ENCODE data around the gene NR2E1. TPM values are rescaled to one million over a fixed set of nuclear protein-coding genes. Genes with fewer than 3 reads are reported as not detected.

The NR2E1 gene
- polyA plus RNA-seq, 1 of the 3 experiments (the other 2 are of a cell fraction) = not detected

DNA sequence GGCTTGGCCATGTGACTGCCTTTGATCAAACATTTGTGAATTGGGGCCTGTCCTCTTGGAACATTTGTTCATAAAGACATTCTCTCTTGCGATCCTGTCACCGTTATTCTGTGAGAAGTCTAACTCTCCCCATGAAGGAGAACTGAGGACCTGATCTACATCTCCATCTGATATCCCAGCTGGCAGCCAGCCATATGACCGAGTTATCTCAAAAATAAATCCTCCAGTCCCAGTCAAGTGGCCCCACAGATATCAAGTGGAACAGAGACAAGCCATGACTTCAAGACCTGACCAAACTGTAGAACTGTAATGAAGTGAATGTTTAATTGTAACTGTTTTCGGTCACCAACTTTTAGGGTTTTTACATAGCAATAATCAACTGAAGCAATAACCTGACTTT is 69.3 kb downstream of the NR2E1 start:
- Histone ChIP-seq H2AFZ (ENCODE audit: low read depth) (no peak overlapping the region), H3K9ac (no peak overlapping the region), H4K20me1 (ENCODE audit: insufficient read depth) (peaks cover 4% of the 10 kb centered on the region), H3K9me3 (no peaks in the 10 kb centered on the region), H3F3A (replicated peaks; ENCODE audit: insufficient read depth) (no peaks in the 10 kb centered on the region), H3K79me2 (ENCODE audit: insufficient read depth) (peaks cover 60% of the 10 kb centered on the region), H3K4me3 (ENCODE audit: low read depth in 2 of 2, low read length in 1 of 2) (no peak overlapping the region), H3K27me3 (ENCODE audit: insufficient read depth) (no peaks in the 10 kb centered on the region), H3K36me3 (replicated peaks in 1 of 2; ENCODE audit: control insufficient read depth in 1 of 2, insufficient read depth in 2 of 2, low read length in 1 of 2) (peaks cover 0 to 29% of the 10 kb centered on the region in 2 experiments), H3K27ac (ENCODE audit: low read depth in 2 of 2, low read length in 1 of 2) (no peak overlapping the region), H3K9me2 (no peaks in the 10 kb centered on the region), H3K4me2 (no peak overlapping the region), H3K4me1 (ENCODE audit: control insufficient read depth in 1 of 2, insufficient read depth in 2 of 2, low read depth in 1 of 2, low read length in 1 of 2) (peaks cover 0 to 2% of the 10 kb centered on the region in 2 experiments; a peak in 1 of 4 replicates)
- TF ChIP-seq POLR2AphosphoS5 (IDR thresholded peaks at IDR 0.05; ENCODE audit: low read depth, low read length) (no peak), MEF2A (IDR thresholded peaks at IDR 0.05; ENCODE audit: borderline replicate concordance, low read depth) (no peak), JUND (IDR thresholded peaks at IDR 0.05) (no peak), TCF12 (IDR thresholded peaks at IDR 0.05) (no peak)
- TF ChIP-seq, protein P1, sequence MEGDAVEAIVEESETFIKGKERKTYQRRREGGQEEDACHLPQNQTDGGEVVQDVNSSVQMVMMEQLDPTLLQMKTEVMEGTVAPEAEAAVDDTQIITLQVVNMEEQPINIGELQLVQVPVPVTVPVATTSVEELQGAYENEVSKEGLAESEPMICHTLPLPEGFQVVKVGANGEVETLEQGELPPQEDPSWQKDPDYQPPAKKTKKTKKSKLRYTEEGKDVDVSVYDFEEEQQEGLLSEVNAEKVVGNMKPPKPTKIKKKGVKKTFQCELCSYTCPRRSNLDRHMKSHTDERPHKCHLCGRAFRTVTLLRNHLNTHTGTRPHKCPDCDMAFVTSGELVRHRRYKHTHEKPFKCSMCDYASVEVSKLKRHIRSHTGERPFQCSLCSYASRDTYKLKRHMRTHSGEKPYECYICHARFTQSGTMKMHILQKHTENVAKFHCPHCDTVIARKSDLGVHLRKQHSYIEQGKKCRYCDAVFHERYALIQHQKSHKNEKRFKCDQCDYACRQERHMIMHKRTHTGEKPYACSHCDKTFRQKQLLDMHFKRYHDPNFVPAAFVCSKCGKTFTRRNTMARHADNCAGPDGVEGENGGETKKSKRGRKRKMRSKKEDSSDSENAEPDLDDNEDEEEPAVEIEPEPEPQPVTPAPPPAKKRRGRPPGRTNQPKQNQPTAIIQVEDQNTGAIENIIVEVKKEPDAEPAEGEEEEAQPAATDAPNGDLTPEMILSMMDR (IDR thresholded peaks at IDR 0.05) = no peak
- CTCF ChIA-PET = interaction anchor here (1.5 kb wide), 1 partner anchor 12 kb away, joined by 4 read pairs; no protein-coding TSS in a partner anchor
- 86% methylated on average over 4 of the region's 4 CpGs for WGBS (ENCODE audit: low lambda C conversion rate)
- POLR2A ChIA-PET = no interaction called here
- DNase-seq = no peak

DNA sequence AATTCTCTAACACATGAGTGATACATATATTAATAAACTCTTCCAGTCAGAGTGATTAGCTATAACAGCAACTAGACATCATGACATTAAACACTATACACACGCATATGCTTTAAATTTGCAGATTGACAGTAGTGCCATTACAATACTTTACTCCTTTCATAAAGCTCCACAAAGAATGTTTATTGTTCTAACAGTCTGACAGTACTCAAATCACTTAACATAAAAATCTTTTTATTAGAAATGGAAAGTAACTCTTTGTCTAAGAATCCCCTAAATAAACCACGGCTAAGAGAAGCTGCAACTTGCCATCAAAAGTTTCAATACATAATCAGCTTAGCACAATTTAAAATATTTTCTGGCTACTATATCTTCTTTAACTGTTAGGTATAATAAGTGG is 71.0 kb downstream of the NR2E1 start:
- no peak for DNase-seq
- TF ChIP-seq GABPA (IDR thresholded peaks at IDR 0.05; ENCODE audit: low read depth) (no peak), NRF1 (IDR thresholded peaks at IDR 0.05; ENCODE audit: low read depth, low read length) (no peak), CHD2 (IDR thresholded peaks at IDR 0.05; ENCODE audit: low read length, partially characterized antibody) (no peak), ELF1 (IDR thresholded peaks at IDR 0.05) (no peak), JUND (IDR thresholded peaks at IDR 0.05) (no peak), NFIC (IDR thresholded peaks at IDR 0.05; ENCODE audit: borderline replicate concordance) (no peak), FOSL2 (IDR thresholded peaks at IDR 0.05; ENCODE audit: borderline replicate concordance, low read depth) (no peak), RCOR1 (IDR thresholded peaks at IDR 0.05; ENCODE audit: low read length) (no peak), TCF12 (IDR thresholded peaks at IDR 0.05) (no peak)
- TF ChIP-seq, protein P1 (IDR thresholded peaks at IDR 0.05) = no peak
- TF ChIP-seq, protein P2, sequence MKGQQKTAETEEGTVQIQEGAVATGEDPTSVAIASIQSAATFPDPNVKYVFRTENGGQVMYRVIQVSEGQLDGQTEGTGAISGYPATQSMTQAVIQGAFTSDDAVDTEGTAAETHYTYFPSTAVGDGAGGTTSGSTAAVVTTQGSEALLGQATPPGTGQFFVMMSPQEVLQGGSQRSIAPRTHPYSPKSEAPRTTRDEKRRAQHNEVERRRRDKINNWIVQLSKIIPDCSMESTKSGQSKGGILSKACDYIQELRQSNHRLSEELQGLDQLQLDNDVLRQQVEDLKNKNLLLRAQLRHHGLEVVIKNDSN (IDR thresholded peaks at IDR 0.05; ENCODE audit: borderline replicate concordance, low read depth) = no peak
- ChIA-PET CTCF (no interaction called here), POLR2A (no interaction called here)
- 71% methylated on average over 2 of the region's 2 CpGs for WGBS (ENCODE audit: low lambda C conversion rate)
- no peaks in the 10 kb centered on the region for H3K9me2 ChIP-seq
- peaks cover 70% of the 10 kb centered on the region for H3K79me2 ChIP-seq (ENCODE audit: insufficient read depth)
- H4K20me1 ChIP-seq (ENCODE audit: insufficient read depth) = peaks cover 7% of the 10 kb centered on the region
- no peak overlapping the region for H2AFZ ChIP-seq (ENCODE audit: low read depth)
- no peaks in the 10 kb centered on the region for H3F3A ChIP-seq (replicated peaks; ENCODE audit: insufficient read depth)
- H3K36me3 ChIP-seq (replicated peaks in 1 of 2; ENCODE audit: control insufficient read depth in 1 of 2, insufficient read depth in 2 of 2, low read length in 1 of 2) = peaks cover 0 to 33% of the 10 kb centered on the region in 2 experiments
- no peak overlapping the region for H3K4me2 ChIP-seq
- H3K9me3 ChIP-seq = no peaks in the 10 kb centered on the region
- no peak overlapping the region for H3K27ac ChIP-seq (ENCODE audit: low read depth in 2 of 2, low read length in 1 of 2)
- H3K9ac ChIP-seq = no peak overlapping the region
- peaks cover 0 to 2% of the 10 kb centered on the region in 2 experiments; a peak in 1 of 4 replicates for H3K4me1 ChIP-seq (ENCODE audit: control insufficient read depth in 1 of 2, insufficient read depth in 2 of 2, low read depth in 1 of 2, low read length in 1 of 2)
- no peaks in the 10 kb centered on the region for H3K27me3 ChIP-seq (ENCODE audit: insufficient read depth)
- H3K4me3 ChIP-seq (ENCODE audit: low read depth in 2 of 2, low read length in 1 of 2) = no peak overlapping the region
